ENCODE results near the gene NPSR1. TPM values are rescaled to one million over a fixed set of nuclear protein-coding genes. Genes with fewer than 3 reads are reported as not detected.

NPSR1 gene
- total RNA-seq, 1 experiment from 2014 or later: not detected

DNA sequence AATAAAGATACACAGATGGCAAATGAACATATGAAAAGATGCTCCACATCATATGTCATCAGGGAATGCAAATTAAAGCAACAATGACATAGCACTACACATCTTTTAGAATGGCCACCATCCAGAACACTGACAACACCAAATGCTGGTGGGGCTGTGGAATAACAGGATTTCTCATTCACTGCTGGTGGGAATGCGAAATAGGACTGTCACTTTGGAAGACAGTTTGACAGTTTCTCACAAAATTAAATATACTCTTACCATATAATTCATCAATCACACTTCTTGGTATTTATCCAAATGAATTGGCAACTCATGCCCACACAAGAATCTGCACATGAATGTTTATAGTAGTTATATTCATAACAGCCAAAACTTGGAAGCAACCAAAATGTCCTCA lies 68.2 kb downstream of the NPSR1 start:
- Histone ChIP-seq H3K27me3 (ENCODE audit: insufficient read depth, low read length) (no peaks in the 10 kb centered on the region), H2AK5ac (ENCODE audit: insufficient read length, low read length) (no peak overlapping the region), H2BK12ac (ENCODE audit: insufficient read length, low read depth, low read length) (no peak overlapping the region), H2AFZ (ENCODE audit: low read length) (no peak overlapping the region), H3K14ac (ENCODE audit: insufficient read depth, low read length) (no peak overlapping the region), H3K79me1 (ENCODE audit: insufficient read depth, low read depth, low read length, poor library complexity, severe bottlenecking) (no peaks in the 10 kb centered on the region), H3K23ac (ENCODE audit: insufficient read length, low read depth, low read length) (no peak overlapping the region), H3K4me1 (ENCODE audit: insufficient read depth, low read length) (no peaks in the 10 kb centered on the region; the same call in 1 of the 2 replicates), H2BK120ac (ENCODE audit: low read depth, low read length, poor library complexity, severe bottlenecking) (no peak overlapping the region), H3K4ac (ENCODE audit: low read depth, low read length) (no peak overlapping the region), H3K79me2 (ENCODE audit: insufficient read depth, low read length) (no peaks in the 10 kb centered on the region), H4K91ac (ENCODE audit: insufficient read length, low read depth, low read length) (no peak overlapping the region), H3K56ac (ENCODE audit: insufficient read length, low read depth, low read length) (no peak overlapping the region), H3K27ac (ENCODE audit: insufficient read length, low read depth, low read length) (no peak overlapping the region), H4K20me1 (ENCODE audit: control insufficient read depth, insufficient read depth, insufficient read length) (no peaks in the 10 kb centered on the region), H4K5ac (ENCODE audit: insufficient read length, low read depth, low read length) (no peak overlapping the region), H2BK5ac (ENCODE audit: insufficient read length, low read length) (no peak overlapping the region), H4K8ac (replicated peaks; ENCODE audit: insufficient read length, low read depth, low read length) (no peak overlapping the region), H3K9me3 (ENCODE audit: control insufficient read depth, low read depth, low read length) (no peaks in the 10 kb centered on the region), H2BK20ac (ENCODE audit: low read depth, low read length, poor library complexity, severe bottlenecking) (no peak overlapping the region), H3K18ac (ENCODE audit: insufficient read length, low read depth, low read length) (no peak overlapping the region), H2BK15ac (ENCODE audit: low read depth, low read length) (no peak overlapping the region), H3K4me2 (ENCODE audit: insufficient read depth, insufficient read length, low read length) (no peak overlapping the region), H3T11ph (ENCODE audit: low read length) (no peak overlapping the region), H3K23me2 (ENCODE audit: insufficient read length, low read depth, low read length, poor library complexity, severe bottlenecking) (no peaks in the 10 kb centered on the region), H3K9ac (ENCODE audit: extremely low read depth, insufficient read length, low read length) (no peak overlapping the region)
- no peak for DNase-seq
- Mint-ChIP-seq H3K4me1 (peaks cover 0 to 3% of the 10 kb centered on the region in 2 experiments; a peak in 2 of 4 replicates), H3K9me3 (no peaks in the 10 kb centered on the region), H3K4me3 (no peak overlapping the region), H3K27ac (no peak overlapping the region), H3K27me3 (ENCODE audit: low read depth) (no peaks in the 10 kb centered on the region), H3K36me3 (ENCODE audit: insufficient read depth in 1 of 3, low read depth in 3 of 3) (no peaks in the 10 kb centered on the region)
- no peak for TF ChIP-seq CTCF (conservative IDR thresholded peaks at IDR 0.05)
- no CpG with 5 or more reads among the region's 1 CpG for WGBS (ENCODE audit: extremely low coverage, insufficient read length, low lambda C conversion rate)
